OCI-M2 (cell line): ENCODE measurements around the gene WDR38.

Experiments used
- DNase-seq: peaks from one replicate; lab custom pipeline; 2025; ENCODE audit not compliant: unreplicated experiment; lab: John Stamatoyannopoulos, UW

The WDR38 gene

GRCh38 chr9:124880501-124880900 lies 27.2 kb downstream of the WDR38 start:
- no peak for DNase-seq

- no peak for DNase-seq
Measured at GRCh38 chr9:124881138-124881743, 28.0 kb downstream of the WDR38 start.

GRCh38 chr9:124882231-124882630 lies 29.0 kb downstream of the WDR38 start:
- DNase-seq = no peak

- no peak for DNase-seq
Measured at GRCh38 chr9:124884376-124884775, 31.1 kb downstream of the WDR38 start.

- no peak for DNase-seq
Measured at GRCh38 chr9:124885551-124885950, 32.3 kb downstream of the WDR38 start.

GRCh38 chr9:124886461-124886860 lies 33.2 kb downstream of the WDR38 start:
- DNase-seq = no peak

GRCh38 chr9:124886866-124887492 lies 33.7 kb downstream of the WDR38 start:
- DNase-seq = no peak

- no peak for DNase-seq
Measured at GRCh38 chr9:124887832-124888231, 34.6 kb downstream of the WDR38 start.

- DNase-seq = no peak
Measured at GRCh38 chr9:124889006-124889405, 35.7 kb downstream of the WDR38 start.

GRCh38 chr9:124890179-124890578 lies 36.9 kb downstream of the WDR38 start:
- no peak for DNase-seq

GRCh38 chr9:124894035-124894740 lies 40.9 kb downstream of the WDR38 start:
- DNase-seq = no peak

- no peak for DNase-seq
Measured at GRCh38 chr9:124894741-124895170, 41.5 kb downstream of the WDR38 start.

- DNase-seq = no peak
Measured at GRCh38 chr9:124897570-124898460, 44.6 kb downstream of the WDR38 start.

GRCh38 chr9:124899845-124900244 lies 46.6 kb downstream of the WDR38 start:
- DNase-seq = no peak

GRCh38 chr9:124906966-124907365 lies 53.7 kb downstream of the WDR38 start:
- DNase-seq = no peak
